GM12874 (cell line): ENCODE results near the gene TAC4.

Source experiments
- TF ChIP-seq, protein P1 (sequence below): IDR thresholded peaks from 2 replicates; pipeline ENCODE4 v1.5.1; 2011; ENCODE audit warnings: low read depth, mild to moderate bottlenecking, control low read depth, low read length, moderate library complexity; ENCODE audit not compliant: insufficient read depth

TAC4 gene

GRCh38 chr17:49861150-49861884 is 13.4 kb upstream of the TAC4 start:
- TF ChIP-seq, protein P1, sequence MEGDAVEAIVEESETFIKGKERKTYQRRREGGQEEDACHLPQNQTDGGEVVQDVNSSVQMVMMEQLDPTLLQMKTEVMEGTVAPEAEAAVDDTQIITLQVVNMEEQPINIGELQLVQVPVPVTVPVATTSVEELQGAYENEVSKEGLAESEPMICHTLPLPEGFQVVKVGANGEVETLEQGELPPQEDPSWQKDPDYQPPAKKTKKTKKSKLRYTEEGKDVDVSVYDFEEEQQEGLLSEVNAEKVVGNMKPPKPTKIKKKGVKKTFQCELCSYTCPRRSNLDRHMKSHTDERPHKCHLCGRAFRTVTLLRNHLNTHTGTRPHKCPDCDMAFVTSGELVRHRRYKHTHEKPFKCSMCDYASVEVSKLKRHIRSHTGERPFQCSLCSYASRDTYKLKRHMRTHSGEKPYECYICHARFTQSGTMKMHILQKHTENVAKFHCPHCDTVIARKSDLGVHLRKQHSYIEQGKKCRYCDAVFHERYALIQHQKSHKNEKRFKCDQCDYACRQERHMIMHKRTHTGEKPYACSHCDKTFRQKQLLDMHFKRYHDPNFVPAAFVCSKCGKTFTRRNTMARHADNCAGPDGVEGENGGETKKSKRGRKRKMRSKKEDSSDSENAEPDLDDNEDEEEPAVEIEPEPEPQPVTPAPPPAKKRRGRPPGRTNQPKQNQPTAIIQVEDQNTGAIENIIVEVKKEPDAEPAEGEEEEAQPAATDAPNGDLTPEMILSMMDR = peak; percentile 80

GRCh38 chr17:49859991-49860953 is 12.4 kb upstream of the TAC4 start:
- TF ChIP-seq, protein P1 = no peak

GRCh38 chr17:49858796-49859195 is 10.9 kb upstream of the TAC4 start:
- TF ChIP-seq, protein P1 = no peak

DNA sequence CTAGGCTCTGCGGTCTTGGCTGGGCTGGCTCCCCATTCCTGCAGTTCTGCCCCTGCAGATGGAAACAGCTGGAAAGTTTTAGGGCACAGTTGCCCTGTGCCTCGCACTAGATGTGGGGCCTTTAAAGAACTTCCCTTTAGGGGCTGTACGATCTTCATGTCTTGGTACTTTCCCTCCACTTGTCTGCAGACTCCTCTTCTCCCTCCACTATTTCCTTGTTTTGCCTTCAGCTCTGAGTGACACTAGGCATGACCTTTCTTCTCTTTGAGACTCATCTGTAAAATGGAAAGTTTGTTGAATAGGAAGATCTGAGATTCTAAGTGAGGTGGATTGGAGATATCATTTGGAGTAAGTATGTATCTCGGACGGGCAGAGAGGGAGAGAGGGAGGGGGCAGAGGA is 6.3 kb upstream of the TAC4 start:
- TF ChIP-seq, protein P1 = no peak

DNA sequence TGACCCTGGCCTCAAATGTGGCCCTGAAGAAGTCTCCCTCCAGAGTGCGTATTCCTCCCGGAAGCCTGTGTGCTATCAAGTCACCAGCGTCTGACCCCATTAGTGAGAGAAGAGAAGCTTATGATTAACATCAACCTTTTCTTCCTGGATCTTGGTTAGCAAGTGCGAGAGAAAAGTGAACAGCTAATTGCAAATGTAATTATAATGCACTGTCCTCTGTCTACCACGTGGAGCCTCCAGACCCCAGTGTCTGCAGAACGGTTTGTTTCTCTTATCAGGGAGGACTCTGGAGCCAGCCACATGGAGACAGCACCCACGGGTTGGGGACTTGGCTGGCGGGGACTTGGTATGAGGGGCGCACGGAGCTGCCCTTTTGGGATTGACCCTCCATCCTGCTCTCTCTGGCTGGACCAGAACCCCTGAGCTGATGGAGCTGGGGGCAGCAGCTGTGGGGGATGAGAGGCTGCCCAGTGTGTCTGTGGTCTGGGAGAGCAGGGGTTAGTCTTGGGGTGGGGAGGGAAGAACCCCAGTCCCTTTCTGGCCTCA is 5.7 kb upstream of the TAC4 start:
- TF ChIP-seq, protein P1 = no peak

DNA sequence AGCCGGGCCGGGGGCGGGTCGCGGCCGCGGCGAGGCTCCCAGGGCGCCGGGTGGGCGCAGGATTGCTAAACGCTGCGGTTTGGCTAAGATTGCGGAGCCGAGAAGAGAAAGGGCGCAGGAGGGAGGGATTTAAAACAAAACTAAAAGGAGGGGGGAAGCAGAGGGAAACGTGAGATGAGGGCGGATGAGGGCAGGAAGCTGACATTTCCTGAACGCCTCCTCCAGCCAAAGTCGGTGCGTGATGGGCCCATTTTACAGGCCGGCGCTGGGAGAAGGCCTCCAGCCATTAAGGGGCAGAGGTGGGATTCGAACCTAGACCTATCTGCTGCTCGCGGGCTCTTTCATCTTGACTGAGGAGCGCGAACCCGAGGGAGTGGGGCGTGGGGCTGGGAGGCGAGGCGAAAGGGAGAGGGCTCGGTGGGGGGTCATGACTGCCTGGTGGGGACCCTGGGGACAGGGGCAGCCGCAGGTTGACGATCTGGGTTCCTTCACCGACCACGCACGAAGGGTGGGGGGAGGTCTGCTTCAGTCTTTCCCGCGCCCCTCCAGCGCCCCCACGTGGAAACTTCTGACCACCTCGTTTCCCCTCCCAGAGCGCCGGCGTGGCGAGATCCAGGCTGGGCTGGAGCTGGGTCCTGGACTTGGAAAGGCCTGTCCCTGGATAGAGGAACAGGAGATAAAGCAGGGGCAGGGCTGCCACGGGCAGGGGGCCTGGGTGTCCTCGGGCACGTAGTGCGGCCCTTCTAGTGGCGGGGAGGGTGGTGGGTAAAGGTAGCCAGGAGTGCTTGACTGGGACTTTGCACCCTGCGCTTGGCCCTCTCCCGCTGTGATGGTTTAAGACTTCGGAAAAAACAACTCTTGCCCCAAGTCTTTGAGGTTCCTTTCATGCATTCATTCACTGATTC is 3.8 kb upstream of the TAC4 start:
- TF ChIP-seq, protein P1 = peak; percentile 85
